Spleen (tissue), 7 donors: ENCODE measurements around the gene CABP1.

ENCODE experiments used
- POLR2A ChIP-seq, 3 donors: fragments of 450-650 bp; IDR thresholded peaks; one replicate each; pipeline ENCODE4 v1.5.1; 2017; ENCODE audit warnings: antibody characterized with exemption in 3 of 3, mild to moderate bottlenecking in 1 of 3
- POLR2AphosphoS5 ChIP-seq, 3 donors: sonication (generic); formaldehyde crosslinking; IDR thresholded peaks; one replicate each; pipeline ENCODE4 v1.5.1; 2017; ENCODE audit warnings: antibody characterized with exemption in 3 of 3
- TF ChIP-seq, protein P1 (sequence below), 11 experiments: fragments of 200-600 bp in 7 of 11; fragments of 450-650 bp in 4 of 11; sonication (generic) in 4 of 11; IDR thresholded peaks in 8 of 11; conservative IDR thresholded peaks in 3 of 11; 1 replicate in 7 of 11; 2 replicates in 4 of 11; pipeline versions ENCODE4 v1.4.0 to v1.8.0; 2016 to 2021; ENCODE audit warnings: antibody characterized with exemption in 11 of 11, inconsistent platforms in 4 of 11, mild to moderate bottlenecking in 1 of 11
- donor health status: DM: no; HTN: no; CAD: no; lungs with moderate emphysema.
- donor health status: DM: no; HTN: no; CAD: no.
- donor health status: DM: no; HTN: no; CAD: no.

- TF ChIP-seq POLR2AphosphoS5 (IDR thresholded peaks at IDR 0.05) = no peak
- no peak for TF ChIP-seq POLR2A (IDR thresholded peaks at IDR 0.05)
- TF ChIP-seq, protein P1, sequence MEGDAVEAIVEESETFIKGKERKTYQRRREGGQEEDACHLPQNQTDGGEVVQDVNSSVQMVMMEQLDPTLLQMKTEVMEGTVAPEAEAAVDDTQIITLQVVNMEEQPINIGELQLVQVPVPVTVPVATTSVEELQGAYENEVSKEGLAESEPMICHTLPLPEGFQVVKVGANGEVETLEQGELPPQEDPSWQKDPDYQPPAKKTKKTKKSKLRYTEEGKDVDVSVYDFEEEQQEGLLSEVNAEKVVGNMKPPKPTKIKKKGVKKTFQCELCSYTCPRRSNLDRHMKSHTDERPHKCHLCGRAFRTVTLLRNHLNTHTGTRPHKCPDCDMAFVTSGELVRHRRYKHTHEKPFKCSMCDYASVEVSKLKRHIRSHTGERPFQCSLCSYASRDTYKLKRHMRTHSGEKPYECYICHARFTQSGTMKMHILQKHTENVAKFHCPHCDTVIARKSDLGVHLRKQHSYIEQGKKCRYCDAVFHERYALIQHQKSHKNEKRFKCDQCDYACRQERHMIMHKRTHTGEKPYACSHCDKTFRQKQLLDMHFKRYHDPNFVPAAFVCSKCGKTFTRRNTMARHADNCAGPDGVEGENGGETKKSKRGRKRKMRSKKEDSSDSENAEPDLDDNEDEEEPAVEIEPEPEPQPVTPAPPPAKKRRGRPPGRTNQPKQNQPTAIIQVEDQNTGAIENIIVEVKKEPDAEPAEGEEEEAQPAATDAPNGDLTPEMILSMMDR (IDR thresholded peaks at IDR 0.05 in 8 of 11, conservative IDR thresholded peaks at IDR 0.05 in 3 of 11) = no peak
Measured at GRCh38 chr12:120599672-120600552, 40.5 kb upstream of the CABP1 start.
